PFSK-1 (cell line): ENCODE data around the gene RGS6.

ENCODE experiments used
- REST ChIP-seq, 2 experiments: IDR thresholded peaks; 2 replicates each; pipeline versions ENCODE4 v1.6.1 to v1.8.0; 2011 to 2012; ENCODE audit warnings: low read depth in 2 of 2, low read length in 2 of 2, control low read depth in 1 of 2, inconsistent platforms in 1 of 2, mild to moderate bottlenecking in 1 of 2, moderate library complexity in 1 of 2; ENCODE audit not compliant: insufficient read depth in 1 of 2
- TAF1 ChIP-seq: IDR thresholded peaks from 2 replicates; pipeline ENCODE4 v1.6.1; 2012; ENCODE audit warnings: low read length, control low read depth, borderline replicate concordance; ENCODE audit not compliant: insufficient read depth

GRCh38 chr14:72553656-72554055, 621.4 kb downstream of the RGS6 start:
- TF ChIP-seq TAF1 (no peak), REST (IDR thresholded peaks at IDR 0.05; ENCODE audit: insufficient read depth in 1 of 2, low read depth in 2 of 2, low read length in 2 of 2) (no peak)
